Measurements from ENCODE around the gene TOMM34.

DNA sequence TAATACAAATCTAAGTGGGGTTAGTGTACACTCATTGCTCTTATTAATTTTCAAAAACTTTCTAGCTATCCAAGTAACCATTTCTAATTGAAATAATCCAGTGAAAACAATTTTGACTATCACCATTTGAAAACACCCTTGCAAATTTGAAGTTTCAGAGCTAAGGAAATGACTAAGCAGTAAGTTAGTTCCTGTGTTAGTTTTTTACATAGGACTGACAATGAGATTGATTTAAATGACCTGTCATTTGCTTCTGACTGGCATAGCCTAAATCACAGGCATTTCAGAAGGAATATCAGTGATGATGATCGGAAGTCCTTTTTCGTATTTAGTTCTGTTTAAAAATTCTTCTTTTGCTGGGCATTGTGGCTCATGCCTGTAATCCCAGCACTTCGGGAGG lies 33.1 kb upstream of the TOMM34 start:
- TF ChIP-seq, protein P1, sequence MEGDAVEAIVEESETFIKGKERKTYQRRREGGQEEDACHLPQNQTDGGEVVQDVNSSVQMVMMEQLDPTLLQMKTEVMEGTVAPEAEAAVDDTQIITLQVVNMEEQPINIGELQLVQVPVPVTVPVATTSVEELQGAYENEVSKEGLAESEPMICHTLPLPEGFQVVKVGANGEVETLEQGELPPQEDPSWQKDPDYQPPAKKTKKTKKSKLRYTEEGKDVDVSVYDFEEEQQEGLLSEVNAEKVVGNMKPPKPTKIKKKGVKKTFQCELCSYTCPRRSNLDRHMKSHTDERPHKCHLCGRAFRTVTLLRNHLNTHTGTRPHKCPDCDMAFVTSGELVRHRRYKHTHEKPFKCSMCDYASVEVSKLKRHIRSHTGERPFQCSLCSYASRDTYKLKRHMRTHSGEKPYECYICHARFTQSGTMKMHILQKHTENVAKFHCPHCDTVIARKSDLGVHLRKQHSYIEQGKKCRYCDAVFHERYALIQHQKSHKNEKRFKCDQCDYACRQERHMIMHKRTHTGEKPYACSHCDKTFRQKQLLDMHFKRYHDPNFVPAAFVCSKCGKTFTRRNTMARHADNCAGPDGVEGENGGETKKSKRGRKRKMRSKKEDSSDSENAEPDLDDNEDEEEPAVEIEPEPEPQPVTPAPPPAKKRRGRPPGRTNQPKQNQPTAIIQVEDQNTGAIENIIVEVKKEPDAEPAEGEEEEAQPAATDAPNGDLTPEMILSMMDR (IDR thresholded peaks at IDR 0.05), result no peak
- TF ChIP-seq POLR2A (IDR thresholded peaks at IDR 0.05), result no peak

Measured in prostate gland (tissue), 2 donors.